CD8-positive, alpha-beta memory T cell (primary cell): Measurements from ENCODE around the gene STARD8. TPM values are rescaled to one million over a fixed set of nuclear protein-coding genes. Genes with fewer than 3 reads are reported as not detected.
"Not testable (repeated sequence)": the region's sequence is repeated elsewhere in the genome, so short reads cannot be mapped to it uniquely, and the experiment has no call there.

ENCODE experiments used
- CTCF ChIA-PET: fragments of 350-600 bp; sonication (Branson Sonifier 250); formaldehyde crosslinking; loops from one replicate; lab custom pipeline; 2021; ENCODE audit warnings: antibody characterized with exemption; lab: Charles Lee
- POLR2A ChIA-PET: fragments of 350-600 bp; sonication (Branson Sonifier 250); formaldehyde crosslinking; loops from one replicate; lab custom pipeline; 2021; ENCODE audit warnings: antibody characterized with exemption; lab: Charles Lee
- DNase-seq, 5 donors: peaks; one replicate each; pipeline versions ENCODE4 v3.0.0 to v3.0.0-alpha.2; 2020 to 2022; ENCODE audit warnings: mixed read lengths in 1 of 5
- H3K27ac ChIP-seq: one replicate; pipeline ENCODE4 v1.7.0; 2013; ENCODE audit warnings: low read depth, mild to moderate bottlenecking, low read length, moderate library complexity
- H3K27me3 ChIP-seq: 2 replicates; pipeline ENCODE4 v1.7.0; 2013; ENCODE audit warnings: low read length, mild to moderate bottlenecking; ENCODE audit not compliant: insufficient read depth, poor library complexity, severe bottlenecking
- H3K36me3 ChIP-seq: 2 replicates; pipeline ENCODE4 v1.7.0; 2013; ENCODE audit warnings: mild to moderate bottlenecking, low read length, moderate library complexity; ENCODE audit not compliant: insufficient read depth
- H3K4me1 ChIP-seq: 2 replicates; pipeline ENCODE4 v1.7.0; 2013; ENCODE audit warnings: mild to moderate bottlenecking, low read length, moderate library complexity; ENCODE audit not compliant: insufficient read depth
- H3K4me3 ChIP-seq: 2 replicates; pipeline ENCODE4 v1.7.0; 2013; ENCODE audit warnings: mild to moderate bottlenecking, low read length
- H3K9me3 ChIP-seq: 2 replicates; pipeline ENCODE4 v1.7.0; 2013; ENCODE audit warnings: mild to moderate bottlenecking, low read length
- H3K27ac Mint-ChIP-seq, 8 donors: one replicate each; pipeline ENCODE4 v1.8.0; 2020 to 2021; ENCODE audit warnings: mixed read lengths in 8 of 8, mild to moderate bottlenecking in 6 of 8, inconsistent platforms in 3 of 8, moderate library complexity in 3 of 8
- H3K27me3 Mint-ChIP-seq, 2 donors: one replicate each; pipeline ENCODE4 v1.8.0; 2020 to 2021; ENCODE audit warnings: mixed read lengths in 2 of 2, mild to moderate bottlenecking in 1 of 2, moderate library complexity in 1 of 2
- H3K36me3 Mint-ChIP-seq, 3 donors: one replicate each; pipeline ENCODE4 v1.8.0; 2020 to 2021; ENCODE audit warnings: mixed read lengths in 3 of 3, inconsistent platforms in 1 of 3, mild to moderate bottlenecking in 1 of 3
- H3K4me1 Mint-ChIP-seq, 3 donors: one replicate each; pipeline ENCODE4 v1.8.0; 2020 to 2021; ENCODE audit warnings: mixed read lengths in 3 of 3, inconsistent platforms in 1 of 3, mild to moderate bottlenecking in 1 of 3
- H3K4me3 Mint-ChIP-seq, 7 donors: one replicate each; pipeline ENCODE4 v1.8.0; 2020 to 2021; ENCODE audit warnings: mixed read lengths in 7 of 7, mild to moderate bottlenecking in 6 of 7, moderate library complexity in 4 of 7, inconsistent platforms in 2 of 7
- H3K9me3 Mint-ChIP-seq, 5 donors: one replicate each; pipeline ENCODE4 v1.8.0; 2020 to 2022; ENCODE audit warnings: mixed read lengths in 5 of 5, mild to moderate bottlenecking in 3 of 5, moderate library complexity in 2 of 5, inconsistent platforms in 1 of 5
- polyA plus RNA-seq: library from polyadenylated mRNA; unstranded; fragments of 300-500 nt; fragmentation: Illumina TruSeq; gene quantifications from one replicate; pipeline ENCODE4 v1.2.3, GENCODE V29; 2021
- total RNA-seq, 2 experiments: library from RNA; stranded (reverse); gene quantifications; one replicate each; pipeline ENCODE4 v1.2.3, GENCODE V29; 2021

STARD8 gene
- total and polyA plus RNA-seq, 3 experiments from 2014 or later: 0.24 to 0.42 TPM; not detected in 1

DNA sequence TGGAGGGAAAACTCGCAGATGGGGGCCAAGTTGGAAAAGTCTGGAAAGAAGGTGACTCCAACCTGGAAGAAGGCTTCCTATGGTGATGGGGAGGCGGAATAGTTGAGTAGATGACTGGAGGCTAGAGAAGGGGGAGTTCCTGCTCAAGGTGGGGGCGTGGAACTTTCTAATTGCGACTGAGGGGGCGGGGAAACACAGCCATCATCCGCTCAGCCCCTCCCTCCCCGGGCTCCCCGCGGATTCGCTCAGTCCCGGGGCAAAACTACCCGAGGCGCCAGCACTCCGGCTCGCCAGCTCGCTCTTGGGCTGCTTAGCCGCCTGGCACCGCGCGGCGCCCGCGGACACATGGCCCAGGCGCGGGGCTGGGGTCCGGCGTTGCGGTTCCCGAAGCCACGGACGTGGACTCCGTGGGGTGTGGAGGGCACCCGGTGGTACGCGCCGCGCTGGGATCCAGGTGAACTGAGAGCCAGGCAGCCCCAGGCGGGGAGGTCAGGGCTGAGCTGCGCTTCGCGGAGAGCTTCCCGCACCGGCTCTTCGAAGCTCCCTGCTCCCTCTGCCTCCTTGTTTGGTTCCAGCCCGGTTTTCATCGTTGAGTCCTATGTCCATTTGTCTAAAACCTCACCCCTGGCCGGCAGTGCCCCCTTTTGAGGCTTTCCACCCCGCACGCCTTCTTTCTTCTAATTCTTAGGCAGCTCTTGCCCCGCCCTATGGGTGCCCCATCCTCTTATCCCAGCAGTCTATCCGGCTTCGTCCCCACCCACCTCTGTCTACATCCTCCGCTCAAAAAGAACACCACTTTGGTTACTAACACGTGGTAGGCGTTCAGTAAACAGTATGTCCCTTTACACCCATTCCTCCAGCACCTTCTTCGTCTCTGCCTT, 38.9 kb downstream of the STARD8 start:
- peak overlapping the region in 2 of 8 donors; percentile 2 to 81 for H3K27ac Mint-ChIP-seq
- H3K4me1 ChIP-seq: no peaks in the 10 kb centered on the region
- H3K4me3 ChIP-seq: no peak overlapping the region
- peak overlapping the region in 5 of 7 donors; percentile 9 to 69 (median 49) for H3K4me3 Mint-ChIP-seq
- no peaks in the 10 kb centered on the region for H3K9me3 Mint-ChIP-seq
- no peaks in the 10 kb centered on the region for H3K9me3 ChIP-seq
- H3K36me3 ChIP-seq: no peaks in the 10 kb centered on the region
- H3K4me1 Mint-ChIP-seq: peaks cover 7 to 17% (median 9%) of the 10 kb centered on the region in 3 donors
- no peak for DNase-seq
- H3K36me3 Mint-ChIP-seq: no peaks in the 10 kb centered on the region
- no peak overlapping the region for H3K27ac ChIP-seq
- H3K27me3 ChIP-seq: no peaks in the 10 kb centered on the region
- POLR2A ChIA-PET: no interaction called here
- H3K27me3 Mint-ChIP-seq: peaks cover 12 to 14% of the 10 kb centered on the region in 2 donors
- CTCF ChIA-PET: no interaction called here

DNA sequence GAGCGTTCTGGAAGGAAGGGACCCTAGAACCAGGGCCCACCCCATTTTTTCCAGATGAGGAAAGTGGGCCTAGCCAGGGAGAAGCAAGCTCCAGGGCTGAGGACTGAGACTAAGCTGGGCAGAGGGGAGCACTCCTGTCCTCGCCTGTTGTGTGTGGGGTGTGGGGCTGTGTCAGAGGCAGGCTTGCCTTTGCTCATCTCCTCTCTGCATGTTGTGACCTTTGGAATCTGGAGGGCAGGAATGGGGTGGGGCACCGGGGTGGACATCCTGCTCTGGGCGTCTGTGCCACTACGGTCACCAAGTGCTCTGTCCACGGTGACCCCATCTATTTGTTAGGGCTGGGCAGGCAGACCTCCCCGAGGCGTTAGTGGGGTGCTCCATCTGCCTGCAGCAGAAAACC, 41.5 kb downstream of the STARD8 start:
- H3K36me3 ChIP-seq, DNase-seq, H3K4me3 ChIP-seq, H3K4me1 ChIP-seq, POLR2A ChIA-PET, H3K27ac ChIP-seq, H3K27ac Mint-ChIP-seq, H3K27me3 ChIP-seq, H3K9me3 ChIP-seq, CTCF ChIA-PET, H3K4me3 Mint-ChIP-seq, H3K9me3 Mint-ChIP-seq, H3K36me3 Mint-ChIP-seq: not testable (repeated sequence)
- H3K4me1 Mint-ChIP-seq: peaks cover 7 to 17% (median 9%) of the 10 kb centered on the region in 3 donors
- H3K27me3 Mint-ChIP-seq: peaks cover 15 to 16% of the 10 kb centered on the region in 2 donors

DNA sequence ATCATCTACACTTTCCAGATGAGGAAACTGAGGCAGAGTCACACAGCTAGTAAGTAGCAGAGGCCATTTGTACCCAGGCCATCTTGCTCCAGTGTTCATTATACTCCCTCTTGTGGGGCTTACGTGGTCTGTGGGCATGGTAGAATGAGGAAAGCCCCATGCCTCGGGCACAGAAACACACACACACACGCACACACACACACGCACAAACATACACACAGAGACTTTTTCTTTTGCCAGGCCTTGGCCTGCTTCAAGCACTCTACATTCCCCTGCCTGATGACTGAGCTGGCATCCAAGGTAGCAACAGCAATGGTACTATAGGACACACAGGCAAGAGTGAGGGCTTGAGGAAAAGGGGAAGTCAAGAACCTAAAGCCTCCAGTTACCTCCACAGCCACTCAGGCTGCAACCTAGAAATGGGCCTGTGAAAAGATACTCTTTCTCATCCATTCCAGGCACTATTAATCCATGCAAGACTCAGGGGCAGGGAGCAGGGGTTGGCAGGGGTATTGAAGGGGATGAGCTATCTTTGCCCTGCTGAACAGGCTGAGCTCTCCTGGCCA, 43.6 kb downstream of the STARD8 start:
- no peak overlapping the region for H3K27ac Mint-ChIP-seq
- no peaks in the 10 kb centered on the region for H3K9me3 ChIP-seq
- DNase-seq: no peak
- peaks cover 5 to 13% (median 11%) of the 10 kb centered on the region in 3 donors for H3K4me1 Mint-ChIP-seq
- no peaks in the 10 kb centered on the region for H3K36me3 Mint-ChIP-seq
- no peaks in the 10 kb centered on the region for H3K4me1 ChIP-seq
- no peaks in the 10 kb centered on the region for H3K9me3 Mint-ChIP-seq
- H3K4me3 Mint-ChIP-seq: no peak overlapping the region
- peaks cover 20% of the 10 kb centered on the region in 2 donors for H3K27me3 Mint-ChIP-seq
- H3K4me3 ChIP-seq: no peak overlapping the region
- no peaks in the 10 kb centered on the region for H3K36me3 ChIP-seq
- H3K27ac ChIP-seq: no peak overlapping the region
- POLR2A ChIA-PET: no interaction called here
- CTCF ChIA-PET: no interaction called here
- H3K27me3 ChIP-seq: no peaks in the 10 kb centered on the region

DNA sequence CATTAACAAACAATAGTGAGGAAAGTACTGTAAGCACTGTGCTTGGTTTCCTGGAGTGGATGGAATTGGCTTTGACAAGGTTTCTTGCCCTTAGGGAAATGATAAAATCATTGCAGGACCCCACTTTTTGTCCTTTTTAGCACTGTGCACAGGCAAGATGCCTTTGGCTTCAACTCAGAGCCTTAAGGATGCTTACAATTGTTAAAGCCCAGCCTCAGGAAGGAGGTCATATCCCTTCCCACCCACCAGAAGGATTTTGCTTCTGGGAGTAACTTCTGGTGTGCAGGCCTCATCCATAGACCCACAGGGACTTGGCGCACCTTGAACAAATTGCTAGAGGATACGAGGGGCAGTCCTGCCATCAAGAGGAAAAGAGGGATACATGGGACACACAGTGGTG, 44.5 kb downstream of the STARD8 start:
- H3K27me3 ChIP-seq: no peaks in the 10 kb centered on the region
- ChIA-PET CTCF (no interaction called here), POLR2A (no interaction called here)
- DNase-seq: no peak
- H3K27ac ChIP-seq: no peak overlapping the region
- peaks cover 2 to 8% (median 6%) of the 10 kb centered on the region in 3 donors for H3K4me1 Mint-ChIP-seq
- no peaks in the 10 kb centered on the region for H3K4me1 ChIP-seq
- H3K9me3 Mint-ChIP-seq: no peaks in the 10 kb centered on the region
- H3K36me3 ChIP-seq: no peaks in the 10 kb centered on the region
- H3K4me3 ChIP-seq: no peak overlapping the region
- peaks cover 16 to 20% of the 10 kb centered on the region in 2 donors for H3K27me3 Mint-ChIP-seq
- no peaks in the 10 kb centered on the region for H3K9me3 ChIP-seq
- no peaks in the 10 kb centered on the region for H3K36me3 Mint-ChIP-seq
- H3K4me3 Mint-ChIP-seq: no peak overlapping the region
- no peak overlapping the region for H3K27ac Mint-ChIP-seq

DNA sequence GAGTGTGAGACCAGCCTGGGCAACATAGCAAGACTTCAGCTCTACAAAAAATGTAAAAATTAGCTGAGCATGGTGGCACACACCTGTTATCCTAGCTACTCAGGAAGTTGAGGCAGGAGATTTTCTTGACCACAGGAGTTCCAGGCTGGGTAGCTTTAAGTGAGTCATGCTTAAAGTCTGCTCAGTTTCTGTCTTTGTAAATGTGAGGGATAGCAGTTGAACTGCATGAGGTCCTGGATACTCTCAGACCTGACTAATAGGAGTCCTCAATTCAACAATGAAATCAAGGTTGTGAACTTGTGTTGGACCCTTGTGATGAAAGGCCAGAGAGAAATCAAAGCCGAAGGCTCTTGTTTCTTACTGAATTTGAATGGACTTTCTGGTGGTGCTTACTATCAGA, 45.2 kb downstream of the STARD8 start:
- POLR2A ChIA-PET: no interaction called here
- Mint-ChIP-seq H3K36me3 (no peaks in the 10 kb centered on the region), H3K27me3 (peaks cover 15 to 21% of the 10 kb centered on the region in 2 donors), H3K9me3 (no peaks in the 10 kb centered on the region), H3K27ac (no peak overlapping the region), H3K4me1 (peaks cover 0 to 8% (median 2%) of the 10 kb centered on the region in 3 donors), H3K4me3 (peak overlapping the region in 1 of 7 donors; percentile 6)
- Histone ChIP-seq H3K9me3 (no peaks in the 10 kb centered on the region), H3K27me3 (no peaks in the 10 kb centered on the region), H3K27ac (no peak overlapping the region), H3K36me3 (no peaks in the 10 kb centered on the region), H3K4me1 (no peaks in the 10 kb centered on the region), H3K4me3 (no peak overlapping the region)
- CTCF ChIA-PET: no interaction called here
- DNase-seq: no peak

DNA sequence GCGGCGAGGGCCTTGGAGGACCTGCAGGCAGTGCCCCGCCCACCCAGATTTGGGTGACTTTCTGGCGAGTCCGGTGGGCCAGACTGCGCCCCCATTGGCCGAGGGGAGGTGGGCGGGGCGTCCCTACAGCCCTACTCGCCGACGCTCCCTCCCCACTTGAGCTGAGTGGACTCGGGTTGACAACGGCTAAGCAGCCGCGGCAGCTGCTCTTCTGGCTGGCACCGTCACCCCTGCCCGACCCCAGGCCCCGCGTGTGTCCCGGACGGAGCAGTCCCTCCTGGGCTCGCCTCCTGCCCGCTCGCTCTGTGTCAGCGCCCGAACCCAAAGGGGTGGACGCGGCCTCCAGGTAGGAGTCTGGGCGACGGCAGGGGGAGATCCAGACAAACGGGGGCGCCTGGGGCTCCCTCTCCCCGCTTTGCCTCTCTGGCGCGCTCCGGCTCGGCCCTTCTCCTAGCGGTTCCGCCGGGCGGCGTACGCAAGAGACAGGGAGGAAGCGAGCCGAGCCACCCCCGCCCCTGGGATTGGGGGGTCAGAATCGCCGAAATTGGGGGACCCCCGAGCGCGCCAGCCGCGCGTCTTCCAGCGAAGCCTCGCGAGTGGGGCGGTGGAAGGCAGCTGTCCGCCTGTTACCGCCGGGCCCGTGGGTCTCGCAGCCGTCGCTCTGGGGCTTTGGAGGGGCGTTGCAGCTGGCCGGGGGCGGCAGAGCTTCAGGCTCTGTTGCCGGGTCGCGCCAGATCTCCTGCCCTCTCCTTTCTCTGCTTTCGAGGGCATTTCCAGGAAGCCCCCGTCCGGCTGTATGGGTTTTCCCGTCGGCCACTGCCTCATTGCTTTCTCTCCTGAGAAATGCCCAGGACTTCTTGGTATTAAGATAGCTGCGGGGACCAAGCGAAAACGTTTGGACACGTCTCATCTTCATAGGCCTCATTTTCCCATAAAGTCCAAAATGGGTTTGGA, 46.3 kb downstream of the STARD8 start:
- Histone ChIP-seq H3K27ac (peak overlapping the region; percentile 31), H3K4me3 (no peak overlapping the region), H3K27me3 (no peaks in the 10 kb centered on the region), H3K9me3 (no peaks in the 10 kb centered on the region), H3K36me3 (no peaks in the 10 kb centered on the region), H3K4me1 (no peaks in the 10 kb centered on the region)
- H3K27me3 Mint-ChIP-seq: peaks cover 15 to 23% of the 10 kb centered on the region in 2 donors
- CTCF ChIA-PET: no interaction called here
- peak overlapping the region in 2 of 7 donors; percentile 20 to 39 for H3K4me3 Mint-ChIP-seq
- no peaks in the 10 kb centered on the region for H3K9me3 Mint-ChIP-seq
- no peaks in the 10 kb centered on the region for H3K36me3 Mint-ChIP-seq
- H3K27ac Mint-ChIP-seq: no peak overlapping the region
- POLR2A ChIA-PET: no interaction called here
- DNase-seq: no peak
- H3K4me1 Mint-ChIP-seq: peaks cover 0 to 8% (median 2%) of the 10 kb centered on the region in 3 donors

DNA sequence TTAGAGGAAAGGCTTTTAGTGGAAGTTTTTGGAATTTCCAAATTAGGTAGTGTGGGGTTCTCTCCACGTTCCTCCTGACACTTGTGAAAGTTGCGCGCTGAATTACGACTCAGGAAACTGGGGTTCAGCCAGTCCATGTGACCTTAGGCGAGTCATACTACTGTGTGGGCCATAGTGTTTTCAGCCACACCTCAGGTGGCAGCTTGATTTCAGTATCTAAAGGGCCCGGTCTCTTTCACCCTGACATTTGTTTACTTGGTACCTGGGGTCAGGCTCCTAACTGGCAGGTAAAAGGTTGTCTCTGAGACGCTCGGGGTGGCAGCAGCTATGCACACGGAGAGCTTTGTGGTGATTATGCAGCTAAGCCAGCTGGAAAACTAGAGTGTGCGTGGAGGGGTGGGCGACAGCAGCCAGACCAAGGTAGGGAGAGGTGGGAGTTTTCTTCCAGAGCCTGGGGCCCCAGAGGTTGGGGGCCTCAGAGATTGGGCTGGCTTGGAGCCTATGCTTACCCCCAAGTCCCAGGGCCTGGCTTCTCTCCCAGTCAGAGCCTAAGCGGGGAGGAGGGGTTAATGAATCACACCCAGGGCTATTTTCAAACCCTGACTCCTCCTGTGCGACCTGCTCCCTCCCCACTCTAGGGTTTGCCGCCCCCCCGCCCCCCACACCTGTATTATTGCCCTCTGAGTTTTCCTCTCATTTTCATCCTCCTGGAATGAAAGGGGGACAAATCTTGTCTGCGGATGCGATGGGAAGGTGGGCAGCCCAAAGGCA, 47.2 kb downstream of the STARD8 start:
- Histone ChIP-seq H3K4me3 (no peak overlapping the region), H3K27ac (peak overlapping the region; percentile 31), H3K9me3 (no peaks in the 10 kb centered on the region), H3K36me3 (no peaks in the 10 kb centered on the region), H3K27me3 (no peaks in the 10 kb centered on the region), H3K4me1 (no peaks in the 10 kb centered on the region)
- no peaks in the 10 kb centered on the region for H3K36me3 Mint-ChIP-seq
- peaks cover 15 to 23% of the 10 kb centered on the region in 2 donors for H3K27me3 Mint-ChIP-seq
- CTCF ChIA-PET: no interaction called here
- POLR2A ChIA-PET: no interaction called here
- no peak for DNase-seq
- no peaks in the 10 kb centered on the region for H3K9me3 Mint-ChIP-seq
- peaks cover 0 to 8% (median 2%) of the 10 kb centered on the region in 3 donors for H3K4me1 Mint-ChIP-seq
- H3K4me3 Mint-ChIP-seq: peak overlapping the region in 2 of 7 donors; percentile 20 to 25
- H3K27ac Mint-ChIP-seq: no peak overlapping the region
